HG03432 (cell line): ENCODE measurements around the gene DYNC1LI2.
A peak's percentile ranks its signal among the peaks of the same experiment; 100 is the strongest.
"Not testable (repeated sequence)": the region's sequence is repeated elsewhere in the genome, so short reads cannot be mapped to it uniquely, and the experiment has no call there.

ENCODE experiments used
- ATAC-seq: cut with Tn5 transposase; IDR thresholded peaks from one replicate; pipeline ENCODE4 v1.9.1; 2021; ENCODE audit warnings: mild to moderate bottlenecking, moderate library complexity; ENCODE audit not compliant: unreplicated experiment

Gene DYNC1LI2

GRCh38 chr16:66751303-66751991 is at the start of gene DYNC1LI2:
Gene DYNC1LI2 (minus strand): TSS chr16:66751609. CDS start chr16:66751591, 18 bp downstream.
- peak; percentile 92 for ATAC-seq

- no peak for ATAC-seq
Observed at GRCh38 chr16:66800856-66801255, 49.4 kb upstream of the DYNC1LI2 start.

GRCh38 chr16:66798161-66798560 is 46.8 kb upstream of the DYNC1LI2 start:
- no peak for ATAC-seq

- ATAC-seq: not testable (repeated sequence)
Observed at GRCh38 chr16:66793984-66794383, 42.6 kb upstream of the DYNC1LI2 start.

GRCh38 chr16:66790130-66790733 is 38.8 kb upstream of the DYNC1LI2 start:
- ATAC-seq: no peak

- no peak for ATAC-seq
Observed at GRCh38 chr16:66787427-66787826, 36.0 kb upstream of the DYNC1LI2 start.

GRCh38 chr16:66786551-66786950 is 35.1 kb upstream of the DYNC1LI2 start:
- ATAC-seq: no peak

- no peak for ATAC-seq
Observed at GRCh38 chr16:66776457-66776856, 25.0 kb upstream of the DYNC1LI2 start.

GRCh38 chr16:66774981-66775380 is 23.6 kb upstream of the DYNC1LI2 start:
- no peak for ATAC-seq

- ATAC-seq: no peak
Observed at GRCh38 chr16:66758086-66758485, 6.7 kb upstream of the DYNC1LI2 start.

GRCh38 chr16:66754819-66755218 is 3.4 kb upstream of the DYNC1LI2 start:
- ATAC-seq: no peak

- ATAC-seq: no peak
Observed at GRCh38 chr16:66754211-66754610, 2.8 kb upstream of the DYNC1LI2 start.

GRCh38 chr16:66752958-66753357 is 1.5 kb upstream of the DYNC1LI2 start:
- ATAC-seq: no peak

GRCh38 chr16:66752379-66752778 is 970 bp upstream of the DYNC1LI2 start:
- ATAC-seq: no peak

- no peak for ATAC-seq
Observed at GRCh38 chr16:66751992-66752322, 548 bp upstream of the DYNC1LI2 start.

GRCh38 chr16:66751053-66751302 is 431 bp downstream of the DYNC1LI2 start:
- peak; percentile 21 for ATAC-seq

GRCh38 chr16:66750279-66751052 is 943 bp downstream of the DYNC1LI2 start:
- ATAC-seq: no peak

- no peak for ATAC-seq
Observed at GRCh38 chr16:66746682-66747081, 4.7 kb downstream of the DYNC1LI2 start.

GRCh38 chr16:66746048-66746447 is 5.4 kb downstream of the DYNC1LI2 start:
- no peak for ATAC-seq

GRCh38 chr16:66741950-66742808 is 9.2 kb downstream of the DYNC1LI2 start:
- ATAC-seq: no peak

- no peak for ATAC-seq
Observed at GRCh38 chr16:66741169-66741900, 10.1 kb downstream of the DYNC1LI2 start.
